ENCODE data around the gene BICD1. TPM values are rescaled to one million over a fixed set of nuclear protein-coding genes. Genes with fewer than 3 reads are reported as not detected.
"Not testable (repeated sequence)": the region's sequence is repeated elsewhere in the genome, so short reads cannot be mapped to it uniquely, and the experiment has no call there.

The BICD1 gene
- total RNA-seq, 6 experiments from 2014 or later = 1.0 to 4.9 (median 2.1) TPM

DNA sequence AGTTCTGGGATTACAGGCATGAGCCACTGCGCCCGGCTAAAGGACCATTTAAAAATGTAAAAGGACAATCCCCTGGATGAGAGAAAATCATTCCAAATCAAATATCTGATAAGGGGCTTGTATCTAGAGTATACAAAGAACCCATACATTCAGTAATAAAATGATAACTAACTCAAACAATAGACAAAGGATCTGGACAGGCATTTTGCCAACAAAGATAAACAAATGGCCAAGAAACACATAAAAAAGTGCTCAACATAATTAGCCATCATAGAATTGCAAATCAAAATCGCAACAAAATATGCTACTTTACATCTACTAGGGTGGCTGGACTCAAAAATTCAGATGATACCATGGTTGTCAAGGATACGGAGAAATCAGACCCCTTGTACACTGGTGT, 8.5 kb upstream of the BICD1 start:
- intact Hi-C loops (cut with DNase I) = no loop called here
- H3K9me3 ChIP-seq = no peaks in the 10 kb centered on the region
- ATAC-seq (no peak), DNase-seq (no peak)
- TF ChIP-seq, protein P1, sequence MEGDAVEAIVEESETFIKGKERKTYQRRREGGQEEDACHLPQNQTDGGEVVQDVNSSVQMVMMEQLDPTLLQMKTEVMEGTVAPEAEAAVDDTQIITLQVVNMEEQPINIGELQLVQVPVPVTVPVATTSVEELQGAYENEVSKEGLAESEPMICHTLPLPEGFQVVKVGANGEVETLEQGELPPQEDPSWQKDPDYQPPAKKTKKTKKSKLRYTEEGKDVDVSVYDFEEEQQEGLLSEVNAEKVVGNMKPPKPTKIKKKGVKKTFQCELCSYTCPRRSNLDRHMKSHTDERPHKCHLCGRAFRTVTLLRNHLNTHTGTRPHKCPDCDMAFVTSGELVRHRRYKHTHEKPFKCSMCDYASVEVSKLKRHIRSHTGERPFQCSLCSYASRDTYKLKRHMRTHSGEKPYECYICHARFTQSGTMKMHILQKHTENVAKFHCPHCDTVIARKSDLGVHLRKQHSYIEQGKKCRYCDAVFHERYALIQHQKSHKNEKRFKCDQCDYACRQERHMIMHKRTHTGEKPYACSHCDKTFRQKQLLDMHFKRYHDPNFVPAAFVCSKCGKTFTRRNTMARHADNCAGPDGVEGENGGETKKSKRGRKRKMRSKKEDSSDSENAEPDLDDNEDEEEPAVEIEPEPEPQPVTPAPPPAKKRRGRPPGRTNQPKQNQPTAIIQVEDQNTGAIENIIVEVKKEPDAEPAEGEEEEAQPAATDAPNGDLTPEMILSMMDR (IDR thresholded peaks at IDR 0.05) = no peak
- TF ChIP-seq POLR2A (IDR thresholded peaks at IDR 0.05) = no peak
- H3K4me1 ChIP-seq = no peaks in the 10 kb centered on the region
- WGBS (ENCODE audit: insufficient coverage, low coverage, low lambda C conversion rate, missing lambda C conversion rate) = 68% methylated on average over 4 of the region's 4 CpGs
- no peak overlapping the region for H3K4me3 ChIP-seq
- no peaks in the 10 kb centered on the region for H3K36me3 ChIP-seq
- no peak overlapping the region for H3K27ac ChIP-seq
- H3K27me3 ChIP-seq = no peaks in the 10 kb centered on the region

DNA sequence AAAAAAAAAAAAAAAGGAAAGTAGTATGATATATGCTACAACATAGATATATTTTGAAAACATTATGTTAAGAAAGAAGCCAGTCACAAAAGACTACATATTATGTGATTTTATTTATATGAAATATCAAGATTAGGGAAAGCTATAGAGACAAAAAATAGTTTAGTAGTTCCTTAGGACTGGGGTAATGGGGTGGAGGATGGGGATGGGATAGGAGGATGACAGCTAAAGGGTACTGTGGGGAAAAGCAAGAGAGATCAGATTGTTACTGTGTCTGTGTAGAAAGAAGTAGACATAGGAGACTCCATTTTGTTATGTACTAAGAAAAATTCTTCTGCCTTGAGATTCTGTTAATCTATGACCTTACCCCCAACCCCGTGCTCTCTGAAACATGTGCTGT, 7.4 kb upstream of the BICD1 start:
- H3K4me3 ChIP-seq; H3K27ac ChIP-seq; intact Hi-C loops (cut with DNase I); DNase-seq; H3K4me1 ChIP-seq; H3K36me3 ChIP-seq; H3K27me3 ChIP-seq; ATAC-seq; H3K9me3 ChIP-seq: not testable (repeated sequence)
- no CpG with 5 or more reads among the region's 1 CpG for WGBS (ENCODE audit: insufficient coverage, low coverage, low lambda C conversion rate, missing lambda C conversion rate)

DNA sequence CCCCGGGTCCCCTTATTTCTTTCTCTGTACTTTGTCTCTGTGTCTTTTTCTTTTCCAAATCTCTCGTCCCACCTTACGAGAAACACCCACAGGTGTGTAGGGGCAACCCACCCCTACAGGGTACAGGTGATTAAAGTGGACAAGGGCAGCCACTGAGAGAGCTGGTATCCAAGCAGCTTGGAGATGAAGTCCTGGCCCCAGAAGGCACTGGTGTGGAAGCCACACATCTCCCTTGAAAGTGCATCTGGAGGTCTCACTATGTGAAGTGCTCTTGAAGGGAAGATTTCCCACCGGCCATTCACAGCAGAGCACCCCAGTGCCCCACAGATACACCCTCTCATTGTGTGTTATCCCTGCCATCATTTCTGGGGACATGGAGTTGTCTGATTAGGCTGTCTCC, 6.3 kb upstream of the BICD1 start:
- no peak for DNase-seq
- ATAC-seq = no peak
- intact Hi-C loops (cut with DNase I) = no loop called here
- Histone ChIP-seq H3K27me3 (no peaks in the 10 kb centered on the region), H3K4me1 (no peaks in the 10 kb centered on the region), H3K4me3 (no peak overlapping the region), H3K9me3 (no peaks in the 10 kb centered on the region), H3K27ac (no peak overlapping the region), H3K36me3 (no peaks in the 10 kb centered on the region)
- 60% methylated on average over 1 of the region's 4 CpGs for WGBS (ENCODE audit: insufficient coverage, low coverage, low lambda C conversion rate, missing lambda C conversion rate)
- TF ChIP-seq, protein P1 (IDR thresholded peaks at IDR 0.05) = no peak
- no peak for TF ChIP-seq POLR2A (IDR thresholded peaks at IDR 0.05)

DNA sequence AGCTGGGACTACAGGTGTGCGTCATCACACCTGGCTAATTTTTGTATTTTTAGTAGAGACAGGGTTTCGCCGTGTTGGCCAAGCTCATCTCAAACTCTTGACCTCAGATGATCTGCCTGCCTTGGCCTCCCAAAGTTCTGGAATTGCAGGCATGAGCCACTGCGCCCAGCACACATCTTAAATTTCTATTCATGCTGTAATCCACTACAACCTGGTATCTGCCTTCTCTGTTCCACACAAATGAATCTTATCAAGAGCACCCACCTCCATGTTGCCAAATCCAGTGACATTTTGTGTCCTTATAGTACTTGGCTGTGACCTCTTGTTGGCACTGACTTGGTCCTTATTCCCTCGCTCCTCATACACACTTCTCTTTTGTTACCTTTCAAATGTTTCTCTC, 5.8 kb upstream of the BICD1 start:
- intact Hi-C loops (cut with DNase I) = no loop called here
- H3K9me3 ChIP-seq = no peaks in the 10 kb centered on the region
- no peaks in the 10 kb centered on the region for H3K27me3 ChIP-seq
- WGBS (ENCODE audit: insufficient coverage, low coverage, low lambda C conversion rate, missing lambda C conversion rate) = 57% methylated on average over 4 of the region's 5 CpGs
- no peak for DNase-seq
- H3K4me1 ChIP-seq = no peaks in the 10 kb centered on the region
- H3K27ac ChIP-seq = no peak overlapping the region
- no peak overlapping the region for H3K4me3 ChIP-seq
- TF ChIP-seq, protein P1 (IDR thresholded peaks at IDR 0.05) = no peak
- no peak for TF ChIP-seq POLR2A (IDR thresholded peaks at IDR 0.05)
- ATAC-seq = no peak
- H3K36me3 ChIP-seq = no peaks in the 10 kb centered on the region

DNA sequence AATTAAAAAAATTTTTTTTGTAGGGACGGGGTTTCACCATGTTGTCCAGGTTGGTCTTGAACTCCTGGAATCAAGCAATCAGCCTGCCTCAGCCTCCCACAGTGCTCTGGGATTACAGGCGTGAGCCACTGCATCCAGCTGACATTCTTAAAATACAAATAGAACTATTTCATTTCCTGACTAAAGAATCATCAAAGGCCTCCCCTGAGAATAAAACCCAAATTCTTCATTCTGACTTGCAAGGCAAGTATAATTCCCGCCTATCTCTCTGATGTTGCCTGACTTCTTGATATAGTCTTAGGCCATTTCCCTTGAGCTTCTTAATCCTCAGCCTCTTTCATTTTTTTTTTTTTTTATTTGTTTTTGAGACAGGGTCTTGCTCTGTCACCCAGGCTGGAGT, 4.4 kb upstream of the BICD1 start:
- H3K27me3 ChIP-seq = no peaks in the 10 kb centered on the region
- intact Hi-C loops (cut with DNase I) = no loop called here
- H3K4me1 ChIP-seq = no peaks in the 10 kb centered on the region
- H3K36me3 ChIP-seq = no peaks in the 10 kb centered on the region
- H3K9me3 ChIP-seq = no peaks in the 10 kb centered on the region
- whole genome bisulfite sequencing (ENCODE audit: insufficient coverage, low coverage, low lambda C conversion rate, missing lambda C conversion rate) = 92% methylated on average over 3 of the region's 3 CpGs
- H3K27ac ChIP-seq = no peak overlapping the region
- ATAC-seq (no peak), DNase-seq (no peak)
- TF ChIP-seq, protein P1 (IDR thresholded peaks at IDR 0.05) = no peak
- no peak for TF ChIP-seq POLR2A (IDR thresholded peaks at IDR 0.05)
- no peak overlapping the region for H3K4me3 ChIP-seq

Measured in right lobe of liver (tissue), 6 donors.